ENCODE results near the gene RTN4IP1.

The RTN4IP1 gene

DNA sequence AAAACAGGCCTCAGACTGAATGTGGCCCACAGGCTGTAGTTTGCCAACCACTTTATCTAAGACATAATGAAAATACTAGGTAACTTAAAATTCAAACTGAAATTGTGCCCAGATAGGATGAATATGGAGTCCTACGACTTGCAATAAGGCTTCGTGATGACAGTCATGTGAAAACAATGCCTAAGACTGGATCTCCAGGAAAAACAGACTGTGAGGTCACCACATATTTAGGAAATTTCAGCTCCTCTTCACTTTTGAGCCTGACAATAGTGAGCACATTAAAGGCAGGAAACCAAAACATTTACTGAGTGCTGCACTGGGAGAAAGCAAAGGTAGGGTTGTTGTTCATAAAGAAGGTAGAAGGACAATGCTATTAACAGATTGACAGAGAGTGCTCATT, 50.0 kb downstream of the RTN4IP1 start:
- TF ChIP-seq CTCF (IDR thresholded peaks at IDR 0.05; ENCODE audit: insufficient read depth, low read length, poor library complexity, severe bottlenecking), result no peak
- Histone ChIP-seq H3K27me3 (replicated peaks; ENCODE audit: control insufficient read depth, insufficient read depth, low read length) (no peaks in the 10 kb centered on the region), H3K36me3 (ENCODE audit: control insufficient read depth, insufficient read depth, low read length) (no peaks in the 10 kb centered on the region; the same call in none of the 2 replicates), H3K4me3 (replicated peaks; ENCODE audit: low read depth, low read length) (no peak overlapping the region)
- DNase-seq (ENCODE audit: extremely low read depth, insufficient read length), result no peak

GRCh38 chr6:106574741-106575458, 54.4 kb downstream of the RTN4IP1 start:
- H3K27me3 ChIP-seq (replicated peaks; ENCODE audit: control insufficient read depth, insufficient read depth, low read length), result no peaks in the 10 kb centered on the region
- DNase-seq (ENCODE audit: extremely low read depth, insufficient read length), result no peak
- peaks cover under 1% of the 10 kb centered on the region for H3K36me3 ChIP-seq (ENCODE audit: control insufficient read depth, insufficient read depth, low read length)

DNA sequence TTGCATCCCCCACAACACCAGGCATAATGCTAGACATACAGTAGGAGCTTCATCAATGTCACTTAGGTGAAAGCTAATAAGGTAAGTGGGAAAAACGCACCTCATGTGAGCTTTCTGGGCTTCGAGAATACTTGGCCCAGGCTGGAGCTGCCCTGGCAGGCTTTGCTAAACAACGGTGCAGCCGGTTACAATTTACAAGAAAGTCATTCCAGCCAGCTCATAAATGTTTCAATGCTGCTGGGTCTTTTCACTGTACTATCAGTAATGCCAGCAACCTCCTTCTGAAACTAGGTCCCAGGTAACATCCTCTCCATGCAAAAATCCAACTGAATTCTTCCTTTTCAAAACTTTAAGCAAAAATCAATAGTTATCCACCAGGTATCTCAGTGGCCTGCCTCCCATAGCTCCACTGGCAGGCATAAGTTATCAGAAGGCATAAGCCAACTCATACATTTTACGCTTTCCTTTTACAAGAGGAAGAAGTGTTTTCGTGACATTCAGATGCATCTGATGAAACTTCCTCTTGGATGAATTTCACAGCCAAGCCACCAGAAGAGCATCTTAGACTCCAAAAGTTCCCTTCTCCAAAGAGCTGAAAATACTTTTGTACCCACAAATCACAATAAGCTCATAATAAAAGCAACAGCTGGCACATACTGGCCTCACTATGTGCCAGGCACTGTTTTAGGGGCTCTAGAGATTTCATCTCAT, 56.3 kb downstream of the RTN4IP1 start:
- no peak for TF ChIP-seq CTCF (IDR thresholded peaks at IDR 0.05; ENCODE audit: insufficient read depth, low read length, poor library complexity, severe bottlenecking)
- Histone ChIP-seq H3K36me3 (ENCODE audit: control insufficient read depth, insufficient read depth, low read length) (peaks cover 3% of the 10 kb centered on the region), H3K27me3 (replicated peaks; ENCODE audit: control insufficient read depth, insufficient read depth, low read length) (no peaks in the 10 kb centered on the region), H3K4me3 (replicated peaks; ENCODE audit: low read depth, low read length) (no peak overlapping the region)
- DNase-seq (ENCODE audit: extremely low read depth, insufficient read length), result no peak

More at GRCh38 chr6:106574741-106575458, 54.4 kb downstream of the RTN4IP1 start:
- no peak overlapping the region for H3K4me3 ChIP-seq (replicated peaks; ENCODE audit: low read depth, low read length)
- no peak for TF ChIP-seq CTCF (IDR thresholded peaks at IDR 0.05; ENCODE audit: insufficient read depth, low read length, poor library complexity, severe bottlenecking)

DNA sequence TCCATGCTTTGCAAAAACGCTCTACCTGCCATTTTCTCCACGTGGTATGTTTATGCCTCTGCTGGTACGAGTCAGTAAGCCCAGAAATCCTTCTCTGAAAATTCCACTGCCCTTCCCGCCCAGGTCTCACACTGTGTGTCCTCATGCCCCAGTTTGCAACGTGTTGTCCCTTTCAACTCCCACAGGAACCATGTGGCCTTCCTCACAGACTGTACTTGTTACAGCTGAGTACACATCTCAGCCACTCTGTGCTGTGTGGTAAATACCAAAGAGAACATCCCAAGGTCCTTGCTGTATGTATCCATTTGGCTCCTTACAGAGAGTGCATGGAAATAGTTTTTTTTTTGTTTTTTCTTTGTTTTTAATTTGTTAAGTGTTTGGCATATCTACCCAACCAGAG, 56.9 kb downstream of the RTN4IP1 start:
- no peak for DNase-seq (ENCODE audit: extremely low read depth, insufficient read length)
- no peaks in the 10 kb centered on the region for H3K27me3 ChIP-seq (replicated peaks; ENCODE audit: control insufficient read depth, insufficient read depth, low read length)
- H3K4me3 ChIP-seq (replicated peaks; ENCODE audit: low read depth, low read length), result no peak overlapping the region
- no peak for TF ChIP-seq CTCF (IDR thresholded peaks at IDR 0.05; ENCODE audit: insufficient read depth, low read length, poor library complexity, severe bottlenecking)
- H3K36me3 ChIP-seq (ENCODE audit: control insufficient read depth, insufficient read depth, low read length), result peaks cover 7% of the 10 kb centered on the region

- Histone ChIP-seq H3K36me3 (ENCODE audit: control insufficient read depth, insufficient read depth, low read length) (peaks cover 14% of the 10 kb centered on the region), H3K4me3 (replicated peaks; ENCODE audit: low read depth, low read length) (no peak overlapping the region), H3K27me3 (replicated peaks; ENCODE audit: control insufficient read depth, insufficient read depth, low read length) (no peaks in the 10 kb centered on the region)
- no peak for TF ChIP-seq CTCF (IDR thresholded peaks at IDR 0.05; ENCODE audit: insufficient read depth, low read length, poor library complexity, severe bottlenecking)
- DNase-seq (ENCODE audit: extremely low read depth, insufficient read length), result no peak
Measured at GRCh38 chr6:106569428-106569827, 59.9 kb downstream of the RTN4IP1 start.

All from GM06990 (cell line).